ENCODE results near the gene CX3CR1. TPM values are rescaled to one million over a fixed set of nuclear protein-coding genes. Genes with fewer than 3 reads are reported as not detected.

The CX3CR1 gene
- total RNA-seq, 4 donors from 2014 or later = 0.25 to 0.49 (median 0.35) TPM

DNA sequence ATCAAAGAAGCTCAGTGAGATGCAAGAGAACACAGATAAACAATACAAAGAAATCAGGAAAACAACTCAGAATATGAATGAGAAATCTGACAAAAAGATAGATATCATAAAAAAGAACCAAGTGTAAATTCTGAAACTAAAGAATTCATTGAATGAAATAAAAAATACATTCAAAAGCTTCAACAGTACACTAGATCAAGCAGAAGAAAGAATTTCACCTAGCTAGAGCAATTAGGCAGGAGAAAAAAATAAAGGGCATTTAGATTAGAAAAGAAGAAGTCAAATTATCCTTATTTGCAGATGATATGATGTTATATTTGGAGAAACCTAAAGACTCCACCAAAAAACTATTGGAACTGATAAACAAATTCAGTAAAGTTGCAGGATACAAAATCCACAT is 19.4 kb upstream of the CX3CR1 start:
- no peak overlapping the region for H3K27ac ChIP-seq
- no peaks in the 10 kb centered on the region for H3K36me3 ChIP-seq
- no peak for TF ChIP-seq POLR2A (IDR thresholded peaks at IDR 0.05)
- TF ChIP-seq CTCF (IDR thresholded peaks at IDR 0.05 in 4 of 5, conservative IDR thresholded peaks at IDR 0.05 in 1 of 5) = no peak
- H3K9me3 ChIP-seq = peaks cover 0 to 12% (median 0%) of the 10 kb centered on the region in 3 donors
- no peaks in the 10 kb centered on the region for H3K4me1 ChIP-seq
- in situ Hi-C loops (cut with MboI; ENCODE audit: low sequenced_read_pairs in 4 of 4) = no loop called here
- no peak overlapping the region for H3K4me3 ChIP-seq
- intact Hi-C loops (cut with DNase I; ENCODE audit: low total_unique reads) = no loop called here
- peaks cover 0 to 4% (median 0%) of the 10 kb centered on the region in 3 donors for H3K27me3 ChIP-seq
- ATAC-seq (no peak), DNase-seq (no peak)

- Histone ChIP-seq H3K4me3 (no peak overlapping the region), H3K27me3 (no peaks in the 10 kb centered on the region), H3K9me3 (peaks cover 0 to 12% (median 0%) of the 10 kb centered on the region in 3 donors), H3K4me1 (peaks cover 4 to 5% of the 10 kb centered on the region in 2 donors), H3K27ac (no peak overlapping the region), H3K36me3 (no peaks in the 10 kb centered on the region)
- in situ Hi-C loops (cut with MboI; ENCODE audit: low sequenced_read_pairs in 4 of 4) (no loop called here), intact Hi-C loops (cut with DNase I; ENCODE audit: low total_unique reads) (no loop called here)
- DNase-seq (no peak), ATAC-seq (no peak)
- no peak for TF ChIP-seq CTCF (IDR thresholded peaks at IDR 0.05 in 4 of 5, conservative IDR thresholded peaks at IDR 0.05 in 1 of 5)
Observed at GRCh38 chr3:39296197-39297077, 16.6 kb upstream of the CX3CR1 start.

GRCh38 chr3:39295184-39295775 is 15.4 kb upstream of the CX3CR1 start:
- peaks cover 0 to 10% (median 0%) of the 10 kb centered on the region in 3 donors for H3K9me3 ChIP-seq
- H3K4me1 ChIP-seq = peaks cover 4 to 5% of the 10 kb centered on the region in 2 donors
- ATAC-seq = no peak
- intact Hi-C loops (cut with DNase I; ENCODE audit: low total_unique reads) = no loop called here
- H3K27ac ChIP-seq = no peak overlapping the region
- in situ Hi-C loops (cut with MboI; ENCODE audit: low sequenced_read_pairs in 4 of 4) = no loop called here
- H3K4me3 ChIP-seq = no peak overlapping the region
- no peaks in the 10 kb centered on the region for H3K27me3 ChIP-seq
- DNase-seq = no peak
- H3K36me3 ChIP-seq = no peaks in the 10 kb centered on the region
- TF ChIP-seq CTCF (IDR thresholded peaks at IDR 0.05 in 4 of 5, conservative IDR thresholded peaks at IDR 0.05 in 1 of 5) (no peak), POLR2A (IDR thresholded peaks at IDR 0.05) (no peak)

DNA sequence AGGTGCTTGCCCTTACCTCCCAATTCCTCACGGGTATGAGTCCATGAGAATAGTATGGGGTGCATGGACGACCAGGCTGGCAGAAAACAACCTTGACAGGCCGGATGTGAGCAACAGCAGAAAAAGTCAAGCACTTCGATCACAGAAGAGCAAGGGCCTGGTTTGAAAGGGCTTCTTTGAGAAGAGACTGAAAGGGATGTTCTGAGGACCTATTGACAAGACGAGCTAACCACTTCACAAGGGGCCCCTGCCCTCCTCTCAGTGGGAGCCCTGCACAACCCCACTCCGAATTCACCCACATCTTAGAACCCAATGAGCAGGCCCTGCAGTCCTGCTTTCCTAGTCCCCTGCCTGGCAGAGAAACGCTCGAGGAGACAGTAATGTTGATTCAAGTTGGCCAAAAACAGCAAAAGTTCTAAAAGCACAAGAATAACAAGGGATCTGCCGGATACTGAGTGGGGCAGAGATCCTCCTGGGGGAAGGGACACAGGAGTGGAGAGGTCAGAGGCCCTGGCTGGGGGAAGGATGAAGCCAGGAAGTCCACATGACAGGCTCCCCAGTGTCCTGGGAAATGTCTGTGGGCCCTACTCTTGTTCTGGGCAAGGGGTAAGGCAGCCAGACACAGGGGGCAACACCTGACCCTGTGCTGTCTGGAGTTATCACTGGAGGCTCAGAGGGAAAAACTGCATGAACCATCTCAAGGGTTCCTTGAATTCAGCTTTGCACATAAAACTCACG is 14.8 kb upstream of the CX3CR1 start:
- TF ChIP-seq POLR2A (IDR thresholded peaks at IDR 0.05) (no peak), CTCF (IDR thresholded peaks at IDR 0.05 in 4 of 5, conservative IDR thresholded peaks at IDR 0.05 in 1 of 5) (no peak)
- H3K4me3 ChIP-seq = no peak overlapping the region
- DNase-seq = no peak
- no peaks in the 10 kb centered on the region for H3K36me3 ChIP-seq
- H3K4me1 ChIP-seq = peaks cover 4 to 5% of the 10 kb centered on the region in 2 donors
- H3K27ac ChIP-seq = no peak overlapping the region
- H3K9me3 ChIP-seq = peaks cover 0 to 3% (median 0%) of the 10 kb centered on the region in 3 donors
- intact Hi-C loops (cut with DNase I; ENCODE audit: low total_unique reads) (no loop called here), in situ Hi-C loops (cut with MboI; ENCODE audit: low sequenced_read_pairs in 4 of 4) (loop anchor here in 1 of 4 donors (5.0 kb wide), 1 partner anchor 167 kb away; no protein-coding TSS in a partner anchor)
- no peaks in the 10 kb centered on the region for H3K27me3 ChIP-seq
- no peak for ATAC-seq
